Right cardiac atrium (tissue), 5 donors: Measurements from ENCODE around the gene ITM2C. TPM values are rescaled to one million over a fixed set of nuclear protein-coding genes. Genes with fewer than 3 reads are reported as not detected.
A peak's percentile ranks its signal among the peaks of the same experiment; 100 is the strongest.

ENCODE experiments used
- ATAC-seq, 2 donors: fragments of 200-7000 bp; cut with Tn5 transposase; one replicate each; pipeline versions ENCODE4 v1.8.0 to v1.9.1; 2020; ENCODE audit warnings: moderate library complexity in 2 of 2, mild to moderate bottlenecking in 1 of 2
- DNase-seq, 3 donors: peaks; one replicate each; pipeline ENCODE4 v3.0.0-alpha.2; 2020
- H3K27ac ChIP-seq: one replicate; pipeline ENCODE4 v1.5.1; 2013; ENCODE audit warnings: mild to moderate bottlenecking, low read length, control low read depth, moderate library complexity
- H3K27me3 ChIP-seq: one replicate; pipeline ENCODE4 v1.6.1; 2013; ENCODE audit not compliant: control insufficient read depth, insufficient read depth
- H3K4me1 ChIP-seq: one replicate; pipeline ENCODE4 v1.6.1; 2013; ENCODE audit warnings: low read length; ENCODE audit not compliant: control insufficient read depth, insufficient read depth
- H3K4me3 ChIP-seq: one replicate; pipeline ENCODE4 v1.5.1; 2013; ENCODE audit warnings: low read length, control low read depth
- H3K9me3 ChIP-seq: one replicate; pipeline ENCODE4 v1.6.1; 2013; ENCODE audit warnings: low read length; ENCODE audit not compliant: control insufficient read depth
- WGBS: extraction: QIAGEN DNeasy Blood & Tissue Kit; methylation state at CpG from one replicate; pipeline ENCODE4 v1.1.7; 2013; 5-methylcytosine and 5-hydroxymethylcytosine counted together
- intact Hi-C, 4 donors: fragments of 100-400 bp; cut with DNase I; formaldehyde crosslinking; loops; one replicate each; pipeline versions ENCODE4 v1.11.0 to v1.14.0; 2022 to 2023
- polyA plus RNA-seq: library from polyadenylated mRNA; stranded (reverse); fragments of 200-250 nt; gene quantifications from one replicate; pipeline ENCODE4 v1.2.3, GENCODE V29; 2013
- total RNA-seq, 4 donors: library from RNA; stranded (reverse); fragmentation: NEBNext Ultra II Directional; extraction: Animal tissue kit (Norgen Biotek cat#: 25700); gene quantifications; one replicate each; pipeline ENCODE4 v1.2.1, GENCODE V29; 2021
- donor health status: healthy with polysubstance abuse.
- donor health status: DM: no; HTN: yes; CAD: no.
- donor health status: DM: no; HTN: no; CAD: no.
- donor health status: DM: no; HTN: yes; CAD: no; lungs with severe emphysema.
- donor health status: DM: yes; HTN: yes; CAD: no.

The ITM2C gene
- total and polyA plus RNA-seq, 5 donors, result 40.5 to 73.1 (median 59.4) TPM

DNA sequence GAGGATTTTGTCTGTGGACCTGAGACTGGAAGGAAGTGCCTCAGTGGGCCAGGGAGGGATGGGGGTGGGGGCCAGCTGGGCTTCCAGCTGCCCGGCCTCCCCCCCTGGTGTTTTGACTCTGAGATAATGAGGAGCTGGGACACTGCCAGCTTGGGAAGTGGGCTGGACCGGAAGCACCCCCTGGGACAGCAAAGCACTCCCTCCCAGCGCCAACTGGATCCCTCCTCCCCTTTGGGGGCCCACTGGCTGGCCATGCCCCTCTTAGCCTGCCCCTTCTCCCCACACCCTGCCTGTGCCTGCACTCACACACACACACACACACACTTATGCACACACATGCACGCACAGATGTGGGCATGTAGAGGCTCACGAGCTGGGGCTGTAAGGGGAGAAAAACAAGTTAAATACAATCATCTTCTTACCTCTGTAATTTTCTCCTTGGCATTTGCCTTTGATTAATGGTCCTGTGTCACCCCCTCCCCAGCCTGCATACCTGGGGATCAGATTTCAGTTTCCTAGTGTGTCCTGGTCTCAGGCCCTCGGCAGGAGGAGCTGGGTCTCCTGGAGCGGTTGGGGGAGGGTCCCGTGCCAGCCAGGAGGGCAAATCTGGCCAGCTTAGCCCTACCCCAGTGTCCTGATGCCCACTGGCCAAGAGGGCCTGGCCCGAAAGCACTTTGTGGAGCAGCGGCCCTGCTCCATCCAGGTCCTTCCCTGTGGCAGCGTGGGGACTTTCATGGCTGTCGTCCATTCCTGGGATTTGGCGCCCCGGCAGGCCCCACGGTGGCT is 3.6 kb downstream of the ITM2C start:
- no peak overlapping the region for H3K4me3 ChIP-seq
- ATAC-seq, result no peak
- no peaks in the 10 kb centered on the region for H3K27me3 ChIP-seq
- intact Hi-C loops, result no loop called here
- H3K27ac ChIP-seq, result no peak overlapping the region
- 53% methylated on average over 15 of the region's 15 CpGs for WGBS
- no peak for DNase-seq
- no peaks in the 10 kb centered on the region for H3K4me1 ChIP-seq
- no peaks in the 10 kb centered on the region for H3K9me3 ChIP-seq

DNA sequence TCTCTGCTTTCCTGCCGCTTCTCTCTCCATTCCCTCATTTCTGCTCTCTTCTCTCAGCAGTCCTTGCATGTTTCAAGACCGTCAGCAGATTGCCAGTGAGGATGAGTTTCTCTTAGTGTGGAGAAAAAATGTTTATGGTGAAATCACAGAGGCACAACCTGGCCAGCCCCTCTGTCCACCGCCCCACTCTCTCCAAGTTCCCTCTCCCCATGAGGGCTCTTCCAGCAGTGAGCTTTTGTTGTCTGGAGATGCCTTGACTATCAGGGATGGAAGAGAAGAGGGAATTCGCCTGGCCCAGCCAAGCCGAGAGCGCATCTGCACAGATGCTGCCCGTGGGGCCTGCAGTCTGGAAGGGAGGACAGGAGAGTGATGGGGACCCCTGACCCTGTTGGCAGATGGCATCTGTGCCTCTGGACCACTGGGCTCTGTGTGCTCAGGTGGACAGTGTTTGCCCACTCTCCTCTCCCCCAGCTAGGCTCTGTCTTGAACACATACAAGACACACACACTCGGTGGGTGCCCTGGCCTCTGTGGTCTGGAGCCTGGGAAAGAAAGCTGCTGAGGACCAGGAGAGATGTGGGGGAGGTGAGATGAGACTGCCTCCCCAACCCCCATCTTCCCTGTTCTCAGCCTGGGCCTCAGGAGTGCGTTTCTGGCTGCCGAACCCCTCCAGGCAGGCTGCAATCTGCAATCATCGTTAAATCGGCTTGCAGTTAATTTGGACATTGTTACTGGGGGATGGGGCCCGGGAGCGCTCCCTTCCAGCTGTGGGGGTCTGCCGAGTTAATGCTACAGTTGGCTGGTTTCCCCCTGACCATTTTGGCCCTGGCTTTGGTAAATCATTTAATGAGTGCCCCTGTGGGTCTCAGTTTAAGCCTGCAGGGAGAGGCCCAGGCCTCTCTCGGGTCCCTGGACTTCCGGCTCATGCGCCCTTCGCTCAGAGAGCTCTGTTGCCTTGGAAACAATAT is 4.5 kb downstream of the ITM2C start:
- Histone ChIP-seq H3K27ac (no peak overlapping the region), H3K4me3 (no peak overlapping the region), H3K27me3 (no peaks in the 10 kb centered on the region), H3K4me1 (no peaks in the 10 kb centered on the region), H3K9me3 (no peaks in the 10 kb centered on the region)
- no peak for ATAC-seq
- intact Hi-C loops, result no loop called here
- WGBS, result 69% methylated on average over 19 of the region's 19 CpGs
- peak in 1 of 3 donors; percentile 18 for DNase-seq

DNA sequence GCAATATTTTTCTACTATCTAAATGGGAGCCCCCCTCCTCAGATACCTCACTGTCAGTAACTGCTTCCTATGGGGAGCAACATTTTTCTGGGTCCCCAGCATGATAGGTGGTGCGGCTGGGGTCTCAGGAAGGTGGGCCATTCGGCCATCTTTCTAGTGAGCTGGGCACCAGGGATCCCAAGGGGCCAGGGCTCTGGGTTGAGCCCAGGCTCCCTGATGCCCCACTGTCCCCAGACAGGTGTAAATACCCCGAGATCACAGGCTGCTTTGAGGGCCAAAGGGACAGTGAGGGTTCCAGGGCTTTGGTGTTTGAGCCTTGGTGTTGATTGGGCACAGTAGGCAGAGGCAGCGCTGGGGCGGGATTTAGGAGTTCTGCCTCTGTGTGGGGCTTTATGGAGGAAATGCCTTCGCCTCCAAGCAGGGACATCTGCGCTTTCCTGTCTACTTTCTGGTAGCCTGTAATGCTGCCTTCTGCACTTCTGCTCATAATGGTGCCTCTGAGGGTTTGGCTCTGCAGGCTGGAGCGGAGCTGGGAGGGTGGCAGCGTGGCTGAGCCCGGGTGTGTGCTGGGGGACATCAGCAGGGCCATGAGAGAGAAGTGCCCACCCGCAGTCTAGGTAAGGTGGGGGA is 5.3 kb downstream of the ITM2C start:
- no peaks in the 10 kb centered on the region for H3K9me3 ChIP-seq
- peak in 1 of 3 donors; percentile 40 for DNase-seq
- no peak overlapping the region for H3K27ac ChIP-seq
- 74% methylated on average over 11 of the region's 11 CpGs for WGBS
- no peak overlapping the region for H3K4me3 ChIP-seq
- H3K4me1 ChIP-seq, result no peaks in the 10 kb centered on the region
- intact Hi-C loops, result no loop called here
- ATAC-seq, result no peak
- H3K27me3 ChIP-seq, result no peaks in the 10 kb centered on the region

DNA sequence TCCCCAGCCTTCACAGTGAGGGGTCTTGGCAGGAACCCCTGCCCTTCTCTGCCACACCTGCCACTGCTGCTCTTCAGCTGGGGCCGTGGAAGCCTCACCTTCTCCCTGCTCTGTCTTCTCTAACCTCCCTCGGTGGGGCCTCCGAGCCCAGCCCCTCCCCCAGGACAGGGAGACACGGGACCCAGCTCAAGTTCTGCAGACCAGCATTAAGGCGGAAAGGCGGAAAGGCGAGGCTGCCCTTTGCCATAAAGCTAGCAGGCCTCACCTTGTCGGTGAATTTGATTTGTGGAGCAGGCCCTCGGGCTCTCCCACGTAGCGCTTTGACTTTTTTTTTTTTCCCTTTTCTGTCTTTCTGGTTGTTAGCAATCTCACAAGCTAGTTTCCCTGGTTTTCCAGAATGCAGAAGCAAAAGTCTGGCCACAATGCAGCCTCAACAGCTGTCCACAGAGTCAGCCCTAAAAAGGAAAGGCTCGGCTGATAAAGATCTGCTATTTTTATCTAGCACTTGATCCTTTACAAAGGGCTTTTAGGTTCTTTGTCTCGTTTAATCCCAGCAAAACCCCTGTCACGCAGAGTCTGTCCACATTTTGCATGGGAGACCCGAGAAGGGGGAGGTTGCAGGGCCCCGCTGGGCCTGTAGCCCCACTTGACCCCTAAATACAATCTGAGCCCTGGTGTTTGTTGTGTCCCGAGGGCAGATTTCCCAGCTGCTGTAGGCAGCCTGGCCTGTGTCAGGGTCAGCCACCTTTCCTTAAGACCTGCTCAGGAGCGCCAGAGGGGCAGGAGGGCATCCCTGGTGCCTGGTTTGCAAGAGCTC is 6.0 kb downstream of the ITM2C start:
- ATAC-seq (no peak), DNase-seq (peak in 1 of 3 donors; percentile 18)
- 58% methylated on average over 18 of the region's 18 CpGs for WGBS
- no peak overlapping the region for H3K4me3 ChIP-seq
- H3K4me1 ChIP-seq, result no peaks in the 10 kb centered on the region
- no peak overlapping the region for H3K27ac ChIP-seq
- intact Hi-C loops, result no loop called here
- no peaks in the 10 kb centered on the region for H3K27me3 ChIP-seq
- no peaks in the 10 kb centered on the region for H3K9me3 ChIP-seq

DNA sequence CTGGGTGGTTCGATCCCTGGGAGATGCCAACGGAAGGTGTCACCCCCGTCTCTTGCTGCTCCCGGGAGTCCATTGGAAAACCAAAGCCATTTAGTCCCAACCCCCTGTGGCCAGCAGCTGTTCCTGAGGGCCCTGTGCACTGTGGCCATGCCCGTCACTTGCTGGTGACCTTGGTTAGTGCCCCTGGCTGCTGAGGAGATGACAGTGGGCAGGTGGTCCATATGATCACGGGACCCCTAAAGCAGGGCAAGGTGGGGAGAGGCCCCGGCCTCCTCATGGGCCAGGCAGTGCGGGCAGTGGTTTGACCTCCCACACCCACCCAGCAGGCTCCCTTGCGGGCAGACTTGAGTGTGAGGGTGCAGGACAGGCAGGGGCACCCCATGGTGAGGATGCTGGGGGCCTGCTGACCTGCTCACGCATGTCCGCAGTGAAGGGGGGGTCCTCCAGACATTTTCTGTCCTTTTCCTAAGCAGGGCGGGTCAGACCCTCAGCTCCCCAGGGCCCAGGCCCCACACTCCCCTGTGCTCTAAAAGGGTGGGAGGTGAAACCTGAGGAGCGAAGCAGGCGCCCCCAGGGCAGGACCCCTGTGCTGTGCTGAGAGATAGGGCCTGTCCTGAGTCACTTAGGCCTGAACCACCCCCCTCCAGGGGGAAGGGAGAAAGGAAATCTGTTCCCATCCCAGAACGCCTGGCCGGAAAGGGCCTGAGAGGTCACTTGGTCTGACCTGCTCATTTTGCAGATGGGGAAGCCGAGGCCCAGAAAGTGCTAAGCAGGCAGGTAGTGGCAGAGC is 6.8 kb downstream of the ITM2C start:
- H3K27ac ChIP-seq, result no peak overlapping the region

DNA sequence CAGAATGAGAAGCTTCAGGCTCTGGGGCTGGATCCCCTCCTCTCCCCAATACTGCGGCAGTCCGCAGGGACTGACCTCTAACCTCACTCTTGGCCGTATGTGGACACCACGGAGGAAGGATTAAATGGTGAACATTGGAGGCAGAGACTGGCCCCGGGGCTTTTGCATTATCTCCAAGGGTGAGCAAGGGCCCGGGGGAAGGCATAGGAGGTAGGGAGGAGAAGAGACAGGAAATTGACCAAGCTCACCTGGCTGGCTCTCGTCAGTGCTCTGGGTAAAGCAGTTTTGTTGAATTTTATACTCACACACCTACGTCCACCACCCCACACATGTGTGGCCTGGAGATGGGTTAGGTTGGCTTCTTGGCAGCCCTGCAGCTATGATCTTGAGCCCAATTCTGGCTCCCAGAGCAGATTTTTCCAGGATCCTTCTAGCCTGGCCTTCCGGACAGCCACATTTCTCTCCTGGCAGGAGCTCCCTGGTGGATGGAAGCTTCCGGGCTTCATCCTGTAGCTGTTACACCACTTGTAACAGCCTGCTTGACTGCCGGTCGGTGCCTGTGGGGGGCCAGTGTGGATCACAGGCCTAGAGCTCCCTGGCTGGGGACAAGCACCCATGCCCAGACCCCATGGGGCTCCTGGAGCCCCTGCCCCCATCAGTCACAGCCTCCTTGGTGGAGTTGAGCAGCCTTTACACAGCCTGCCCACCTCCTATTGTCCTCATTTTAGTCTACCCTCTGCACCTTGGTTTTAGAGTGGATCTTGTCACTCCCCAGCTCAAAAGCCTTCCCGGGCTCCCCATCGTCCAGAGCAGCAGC is 7.6 kb downstream of the ITM2C start:
- no peak for ATAC-seq
- DNase-seq, result peak in 1 of 3 donors; percentile 31
- Histone ChIP-seq H3K4me1 (no peaks in the 10 kb centered on the region), H3K4me3 (no peak overlapping the region), H3K9me3 (no peaks in the 10 kb centered on the region), H3K27me3 (no peaks in the 10 kb centered on the region), H3K27ac (no peak overlapping the region)
- intact Hi-C loops, result no loop called here
- 75% methylated on average over 14 of the region's 14 CpGs for WGBS

More for the DNA sequence above, 6.8 kb downstream of the ITM2C start:
- no peaks in the 10 kb centered on the region for H3K27me3 ChIP-seq
- intact Hi-C loops, result no loop called here
- H3K9me3 ChIP-seq, result no peaks in the 10 kb centered on the region
- H3K4me3 ChIP-seq, result no peak overlapping the region
- whole genome bisulfite sequencing, result 88% methylated on average over 17 of the region's 17 CpGs
- DNase-seq, result peak in 1 of 3 donors; percentile 53
- no peak for ATAC-seq
- H3K4me1 ChIP-seq, result no peaks in the 10 kb centered on the region

DNA sequence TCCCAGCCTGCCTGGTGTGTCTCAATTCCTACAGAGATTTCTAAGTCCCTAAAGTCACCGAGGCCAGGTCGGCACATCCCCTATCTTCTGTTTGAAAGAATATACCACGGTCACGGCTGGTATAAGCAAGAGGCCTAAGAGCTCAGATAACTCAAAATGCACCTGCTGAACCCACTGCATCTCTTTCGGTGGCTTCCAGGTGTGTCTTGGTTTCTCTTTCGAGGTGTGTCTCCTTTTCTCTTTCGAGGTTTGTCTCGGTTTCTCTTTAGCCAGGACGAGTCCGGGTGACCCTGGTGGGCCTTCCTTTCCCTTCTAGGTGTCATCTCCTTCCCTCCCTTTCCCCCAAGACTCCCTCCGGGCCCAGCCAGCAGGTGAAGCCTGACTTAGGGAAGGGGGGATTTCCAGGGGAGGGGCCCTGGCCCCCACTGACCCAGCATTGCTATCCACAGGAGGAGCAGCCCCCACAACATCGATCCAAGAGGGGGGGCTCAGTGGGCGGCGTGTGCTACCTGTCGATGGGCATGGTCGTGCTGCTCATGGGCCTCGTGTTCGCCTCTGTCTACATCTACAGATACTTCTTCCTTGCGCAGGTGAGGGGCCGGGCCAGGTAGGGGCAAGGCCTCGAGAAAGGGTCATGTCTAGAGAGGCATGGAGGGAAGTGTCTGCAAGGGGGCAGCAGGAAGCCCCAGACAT is 8.4 kb downstream of the ITM2C start:
- H3K27me3 ChIP-seq, result no peaks in the 10 kb centered on the region
- DNase-seq, result peak in 1 of 3 donors; percentile 37
- intact Hi-C loops, result no loop called here
- no peak for ATAC-seq
- no peaks in the 10 kb centered on the region for H3K9me3 ChIP-seq
- no peak overlapping the region for H3K27ac ChIP-seq
- H3K4me1 ChIP-seq, result no peaks in the 10 kb centered on the region
- WGBS, result 92% methylated on average over 21 of the region's 21 CpGs
- no peak overlapping the region for H3K4me3 ChIP-seq

DNA sequence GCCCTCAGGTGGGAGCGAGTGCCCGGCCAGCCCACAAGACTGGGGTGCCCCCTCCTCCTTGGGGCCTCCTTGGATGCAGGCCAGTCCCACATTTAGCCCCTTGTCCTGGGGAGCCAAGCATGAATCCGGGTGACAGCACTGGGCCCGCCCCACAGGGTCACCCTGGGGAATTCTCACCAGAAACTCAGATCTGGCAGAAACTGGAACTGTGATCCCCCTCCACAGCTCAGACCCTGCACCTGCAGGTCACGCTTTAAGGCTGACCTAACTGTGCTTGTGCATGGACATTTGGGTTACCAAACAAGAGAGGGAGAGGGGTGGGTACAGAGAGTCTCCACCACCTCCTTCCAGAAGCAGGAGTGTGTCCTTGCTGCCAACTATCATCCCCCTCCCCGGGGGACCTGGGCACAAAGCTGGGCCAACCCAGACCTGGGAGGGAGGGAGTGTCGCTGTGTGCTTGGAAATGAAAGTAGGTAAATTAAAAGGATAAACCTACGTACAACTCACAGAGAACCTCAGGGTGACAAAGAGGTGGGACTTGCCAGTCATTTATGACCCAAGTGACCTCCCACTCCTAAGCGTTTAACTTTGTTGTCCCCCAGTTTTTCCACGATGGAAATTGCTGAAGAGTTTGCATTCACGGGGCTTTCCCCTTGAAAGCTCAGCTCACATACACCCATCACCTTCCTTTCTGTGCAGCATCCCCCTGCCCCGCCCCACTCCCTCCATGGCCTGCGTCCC is 9.1 kb downstream of the ITM2C start:
- Histone ChIP-seq H3K9me3 (no peaks in the 10 kb centered on the region), H3K4me3 (no peak overlapping the region), H3K27me3 (no peaks in the 10 kb centered on the region), H3K4me1 (no peaks in the 10 kb centered on the region), H3K27ac (no peak overlapping the region)
- WGBS, result 83% methylated on average over 13 of the region's 13 CpGs
- ATAC-seq (no peak), DNase-seq (no peak)
- intact Hi-C loops, result no loop called here
